Effector CD8-positive, alpha-beta T cell (primary cell): ENCODE measurements around the gene NOSIP.
"Not testable (repeated sequence)": the region's sequence is repeated elsewhere in the genome, so short reads cannot be mapped to it uniquely, and the experiment has no call there.

Source experiments
- DNase-seq: peaks from one replicate; lab custom pipeline; 2025; lab: John Stamatoyannopoulos, UW
- total RNA-seq, 4 experiments: gene quantifications; one replicate each; lab custom pipeline; 2026; lab: John Stamatoyannopoulos, UW

Gene NOSIP, protein sequence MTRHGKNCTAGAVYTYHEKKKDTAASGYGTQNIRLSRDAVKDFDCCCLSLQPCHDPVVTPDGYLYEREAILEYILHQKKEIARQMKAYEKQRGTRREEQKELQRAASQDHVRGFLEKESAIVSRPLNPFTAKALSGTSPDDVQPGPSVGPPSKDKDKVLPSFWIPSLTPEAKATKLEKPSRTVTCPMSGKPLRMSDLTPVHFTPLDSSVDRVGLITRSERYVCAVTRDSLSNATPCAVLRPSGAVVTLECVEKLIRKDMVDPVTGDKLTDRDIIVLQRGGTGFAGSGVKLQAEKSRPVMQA
- total RNA-seq = 62.7 to 107 (median 79.9) reads per million in 4 experiments

GRCh38 chr19:49580264-49581006 is at the start of gene NOSIP:
Gene NOSIP (minus strand): TSS chr19:49580556. CDS start chr19:49560691, 19,865 bp downstream.
- DNase-seq = peak; percentile 91

DNA sequence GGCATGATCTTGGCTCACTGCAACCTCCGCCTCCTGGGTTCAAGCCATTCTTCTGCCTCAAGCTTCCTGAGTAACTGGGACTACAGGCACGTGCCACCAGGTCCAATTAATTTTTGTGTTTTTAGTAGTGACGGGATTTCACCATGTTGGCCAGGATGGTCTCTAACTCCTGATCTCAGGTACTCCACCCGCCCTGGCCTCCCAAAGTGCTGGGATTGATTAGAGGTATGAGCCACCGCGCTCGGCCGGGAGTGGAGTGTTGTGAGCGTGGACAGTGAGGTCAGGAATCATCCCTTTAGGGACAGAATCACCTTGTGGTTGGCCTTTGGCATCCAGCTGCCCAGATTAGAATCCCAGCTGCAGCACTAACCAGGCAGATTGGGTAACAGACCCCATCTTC is 49.3 kb upstream of the NOSIP start:
- DNase-seq = no peak

DNA sequence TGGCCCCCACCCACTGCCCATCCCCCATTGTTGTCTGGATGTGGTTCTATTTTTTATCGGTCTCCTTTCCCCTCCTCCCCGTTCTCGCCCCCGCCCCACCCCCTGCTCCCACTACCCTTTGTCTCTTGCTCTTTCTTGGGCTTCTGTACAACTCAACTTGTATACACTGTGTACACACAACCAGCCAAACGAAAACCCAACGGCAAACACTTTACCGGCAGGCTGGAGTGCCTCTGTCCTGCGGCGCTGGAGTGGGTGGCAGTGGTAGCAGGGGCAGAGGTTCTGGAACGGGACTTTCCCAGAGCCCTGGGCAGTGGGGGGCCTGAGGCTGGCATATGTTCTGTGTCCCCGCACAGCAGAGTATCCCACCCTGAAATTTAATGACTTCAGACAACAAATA is 45.9 kb upstream of the NOSIP start:
- no peak for DNase-seq

DNA sequence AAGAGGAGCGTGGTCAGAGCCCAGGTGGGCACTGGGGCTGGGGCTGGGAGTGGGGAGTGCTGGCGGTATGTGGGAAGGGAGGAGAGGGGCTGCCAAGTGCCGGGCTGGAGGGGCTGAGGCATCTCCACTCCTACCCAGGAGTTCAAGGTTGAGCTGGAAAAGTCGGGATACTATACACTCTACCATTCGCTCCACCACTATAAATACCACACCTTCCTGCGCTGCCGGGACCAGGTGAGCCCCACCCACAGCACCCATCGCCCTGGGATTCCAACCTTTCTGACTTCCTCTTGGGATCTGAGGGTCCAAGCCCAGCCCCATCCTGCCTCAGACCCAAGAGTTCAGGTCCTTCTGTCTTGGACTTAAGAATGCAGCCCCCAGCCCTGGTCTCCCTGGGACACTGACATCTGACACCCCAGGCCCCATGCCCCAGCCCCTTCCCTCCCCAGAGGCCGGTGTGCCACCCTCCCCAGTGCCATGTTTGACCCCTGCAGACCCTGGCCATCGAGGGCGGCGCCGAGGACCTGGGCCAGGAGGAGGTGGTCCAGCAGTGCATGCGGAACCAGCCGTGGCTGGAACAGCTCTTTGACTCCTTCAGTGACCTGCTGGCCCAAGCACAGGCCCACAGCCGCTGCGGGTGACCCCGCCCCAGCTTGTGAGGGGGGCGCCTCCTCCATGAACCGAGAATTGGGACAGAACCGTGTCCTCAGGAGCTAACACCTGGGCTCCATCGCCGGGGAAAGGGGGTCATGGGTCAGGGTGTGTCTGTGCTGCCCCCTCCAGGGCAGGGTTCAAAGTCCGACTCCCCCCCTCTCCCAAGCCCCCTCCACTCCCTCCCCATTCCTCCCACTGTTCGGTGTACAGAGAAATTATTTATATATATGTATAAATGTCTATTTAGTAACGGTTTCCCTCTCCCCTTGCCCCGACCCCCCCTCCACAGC is 44.9 kb upstream of the NOSIP start:
- no peak for DNase-seq

- not testable (repeated sequence) for DNase-seq
Measured at GRCh38 chr19:49617860-49618259, 37.5 kb upstream of the NOSIP start.

GRCh38 chr19:49616945-49617344 is 36.6 kb upstream of the NOSIP start:
- DNase-seq = no peak

DNA sequence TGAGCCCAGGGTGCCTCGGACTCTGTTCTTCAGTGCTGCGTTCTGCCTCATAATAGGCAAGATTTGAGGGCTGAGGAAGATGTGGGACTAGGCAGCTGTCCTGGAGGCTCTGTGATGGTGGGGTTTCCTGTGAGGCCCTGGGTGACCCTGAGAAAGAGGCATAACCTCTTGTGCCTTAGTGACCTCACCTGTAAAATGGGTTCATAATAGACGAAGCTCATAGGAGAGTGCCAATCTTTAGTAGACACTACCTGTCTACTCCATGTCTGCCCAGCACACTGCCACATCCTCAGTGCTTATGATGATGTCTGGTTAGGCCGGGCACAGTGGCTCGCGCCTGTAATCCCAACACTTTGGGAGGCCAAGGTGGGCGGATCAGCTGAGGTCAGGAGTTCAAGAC is 36.2 kb upstream of the NOSIP start:
- DNase-seq = no peak

DNA sequence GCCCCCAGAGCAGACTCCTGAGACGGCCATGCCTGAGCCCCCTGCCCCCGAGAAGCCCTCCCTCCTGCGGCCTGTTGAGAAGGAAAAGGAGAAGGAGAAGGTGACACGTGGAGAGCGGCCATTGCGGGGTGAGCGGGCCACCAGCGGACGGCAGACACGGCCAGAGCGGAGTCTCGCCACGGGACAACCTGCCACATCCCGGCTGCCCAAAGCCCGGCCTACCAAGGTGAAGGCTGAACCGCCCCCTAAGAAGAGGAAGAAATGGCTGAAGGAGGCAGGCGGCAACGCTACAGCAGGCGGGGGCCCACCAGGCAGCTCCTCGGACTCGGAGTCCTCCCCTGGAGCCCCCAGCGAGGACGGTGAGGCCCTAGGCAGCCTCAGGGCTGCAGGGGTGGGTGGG is 35.5 kb upstream of the NOSIP start:
- DNase-seq = no peak

- DNase-seq = no peak
Measured at GRCh38 chr19:49614096-49614833, 33.9 kb upstream of the NOSIP start.

DNA sequence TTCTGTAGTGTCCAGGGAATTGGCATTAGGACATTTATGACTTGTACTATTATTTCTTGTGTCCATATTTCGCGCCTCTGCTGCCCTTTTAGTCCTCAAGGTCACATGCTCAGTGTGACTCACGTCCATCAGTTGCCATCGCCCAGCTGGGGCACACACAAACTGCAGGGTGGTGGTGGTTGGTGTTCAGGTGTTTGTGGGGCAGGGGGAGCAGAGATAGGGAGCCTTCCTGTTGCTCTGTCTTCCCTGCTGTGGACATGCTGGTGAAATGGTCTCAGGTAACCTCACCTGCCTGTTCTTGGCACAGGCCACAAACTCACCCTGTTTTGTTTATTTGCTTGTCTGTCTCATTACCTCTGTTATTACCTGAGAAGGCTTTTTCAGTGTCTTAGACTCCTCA is 33.0 kb upstream of the NOSIP start:
- no peak for DNase-seq

- no peak for DNase-seq
Measured at GRCh38 chr19:49609499-49610092, 29.2 kb upstream of the NOSIP start.

GRCh38 chr19:49605605-49606004 is 25.2 kb upstream of the NOSIP start:
- no peak for DNase-seq

DNA sequence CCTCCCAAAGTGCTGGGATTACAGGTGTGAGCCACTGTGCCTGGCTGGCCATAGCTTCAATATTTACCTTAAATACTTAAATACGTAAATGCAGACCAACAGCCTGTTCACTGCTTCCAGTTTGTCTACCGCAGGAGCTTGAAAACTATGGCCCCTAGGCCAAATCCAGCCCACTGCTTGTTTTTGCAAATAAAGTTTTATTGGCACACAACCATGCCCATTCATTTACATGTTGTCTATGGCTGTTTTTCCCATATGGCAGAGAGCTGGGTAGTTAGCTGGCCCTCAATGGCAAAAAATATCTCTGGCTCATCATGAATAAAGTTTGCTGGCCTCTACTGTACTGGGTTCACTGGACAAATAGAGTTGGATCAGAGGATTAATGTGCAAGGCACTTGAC is 22.4 kb upstream of the NOSIP start:
- DNase-seq = no peak

GRCh38 chr19:49601482-49602038 is 21.2 kb upstream of the NOSIP start:
- no peak for DNase-seq

DNA sequence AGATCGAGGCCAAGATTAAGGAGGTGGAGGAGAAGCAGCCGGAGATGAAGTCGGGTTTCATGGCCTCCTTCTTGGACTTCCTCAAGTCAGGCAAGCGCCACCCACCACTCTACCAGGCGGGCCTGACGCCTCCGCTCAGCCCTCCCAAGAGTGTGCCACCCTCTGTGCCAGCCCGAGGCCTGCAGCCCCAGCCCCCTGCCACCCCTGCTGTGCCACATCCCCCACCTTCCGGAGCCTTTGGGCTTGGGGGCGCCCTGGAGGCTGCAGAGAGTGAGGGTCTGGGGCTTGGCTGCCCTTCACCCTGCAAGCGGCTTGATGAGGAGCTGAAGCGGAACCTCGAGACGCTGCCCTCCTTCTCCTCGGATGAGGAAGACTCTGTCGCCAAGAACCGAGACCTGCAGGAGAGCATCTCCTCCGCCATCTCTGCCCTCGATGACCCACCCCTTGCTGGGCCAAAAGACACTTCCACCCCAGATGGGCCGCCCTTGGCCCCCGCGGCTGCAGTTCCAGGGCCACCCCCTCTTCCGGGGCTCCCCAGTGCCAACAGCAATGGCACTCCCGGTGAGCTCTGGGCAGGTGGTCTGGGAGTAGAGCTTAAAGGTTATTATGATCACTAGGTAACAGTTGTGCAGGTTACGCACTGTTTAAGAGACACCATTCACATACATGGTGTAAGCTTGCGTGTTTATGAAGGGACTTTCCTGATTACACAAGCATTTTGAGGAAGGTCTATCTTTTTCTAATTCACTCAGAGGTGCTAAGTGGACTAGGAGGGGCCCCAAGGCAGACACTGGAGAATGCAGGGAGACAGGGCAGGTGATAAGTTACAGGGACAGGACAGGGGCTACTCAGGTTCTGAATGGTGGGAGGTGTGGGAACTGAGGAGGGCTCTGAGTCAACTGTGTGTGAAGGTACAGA is 19.3 kb upstream of the NOSIP start:
- DNase-seq = no peak

DNA sequence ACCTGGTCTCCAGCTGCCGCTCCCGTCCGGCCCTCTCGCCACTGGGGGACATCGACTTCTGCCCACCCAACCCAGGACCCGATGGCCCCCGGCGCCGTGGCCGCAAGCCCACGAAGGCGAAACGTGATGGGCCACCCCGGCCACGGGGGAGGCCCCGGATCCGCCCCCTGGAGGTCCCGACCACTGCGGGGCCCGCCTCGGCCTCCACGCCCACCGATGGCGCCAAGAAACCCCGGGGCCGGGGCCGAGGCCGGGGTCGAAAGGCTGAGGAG is 17.3 kb upstream of the NOSIP start:
- DNase-seq = no peak

- no peak for DNase-seq
Measured at GRCh38 chr19:49596954-49597702, 16.8 kb upstream of the NOSIP start.

DNA sequence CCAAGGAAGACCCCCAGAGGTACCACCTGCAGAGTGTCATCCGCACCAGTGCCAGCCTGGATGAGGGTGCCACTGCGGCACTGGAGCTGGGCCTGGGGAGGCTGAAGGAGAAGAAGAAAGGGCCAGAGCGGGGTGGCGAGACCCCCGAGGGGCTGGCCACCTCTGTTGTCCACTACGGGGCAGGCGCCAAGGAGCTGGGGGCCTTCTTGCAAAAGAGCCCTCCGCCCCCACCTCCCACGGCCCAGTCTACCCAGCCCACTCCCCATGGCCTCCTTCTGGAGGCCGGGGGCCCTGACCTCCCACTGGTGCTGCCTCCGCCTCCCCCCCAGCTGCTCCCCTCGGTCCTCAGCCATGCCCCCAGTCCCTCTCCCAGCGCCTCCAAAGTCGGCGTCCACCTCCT is 16.1 kb upstream of the NOSIP start:
- DNase-seq = no peak

DNA sequence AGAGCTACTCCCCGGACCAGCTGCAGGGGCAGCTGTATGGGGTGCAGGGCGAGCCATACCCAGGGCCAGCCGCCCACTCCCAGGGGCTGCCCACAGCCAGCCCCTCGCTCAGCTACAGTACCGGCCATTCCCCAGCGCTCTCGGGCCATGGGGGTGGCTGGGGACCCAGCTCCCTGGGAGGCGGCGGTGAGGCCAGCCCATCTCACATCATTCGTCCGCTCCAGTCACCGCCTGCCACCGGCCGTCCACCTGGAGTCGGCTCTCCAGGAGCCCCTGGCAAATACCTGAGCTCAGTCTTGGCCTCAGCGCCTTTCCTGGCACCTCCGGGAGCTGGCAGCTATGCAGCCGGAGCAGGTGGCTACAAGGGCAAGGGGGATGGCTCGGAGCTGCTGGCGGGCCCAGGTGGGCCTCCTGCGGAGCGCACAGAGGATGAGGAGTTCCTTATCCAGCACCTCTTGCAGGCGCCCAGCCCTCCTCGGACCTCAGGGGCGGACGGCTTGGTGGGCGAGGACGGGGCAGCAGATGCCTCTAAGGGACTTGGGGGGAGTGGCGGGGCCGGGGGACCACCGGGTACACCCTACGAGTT is 15.6 kb upstream of the NOSIP start:
- DNase-seq = no peak
